Activated CD4-positive, alpha-beta memory T cell treated with anti-CD3 and anti-CD28 coated beads, Interleukin-2, amount 10 ng/mL, durations not matched to agents 7 days and 5 days (primary cell): ENCODE data around the gene FARP2. TPM values are rescaled to one million over a fixed set of nuclear protein-coding genes. Genes with fewer than 3 reads are reported as not detected.

Experiments
- CTCF ChIA-PET: fragments of 350-600 bp; sonication (Branson Sonifier 250); formaldehyde crosslinking; loops from one replicate; lab custom pipeline; 2021; ENCODE audit warnings: antibody characterized with exemption, inconsistent platforms; lab: Charles Lee
- POLR2A ChIA-PET: fragments of 350-600 bp; sonication (Branson Sonifier 250); formaldehyde crosslinking; loops from one replicate; lab custom pipeline; 2021; ENCODE audit warnings: antibody characterized with exemption; lab: Charles Lee
- DNase-seq: peaks from one replicate; pipeline ENCODE4 v3.0.0-alpha.2; 2020
- H3K27ac Mint-ChIP-seq: one replicate; pipeline ENCODE4 v1.8.0; 2021; ENCODE audit warnings: mild to moderate bottlenecking, mixed read lengths
- H3K27me3 Mint-ChIP-seq: one replicate; pipeline ENCODE4 v1.8.0; 2021; ENCODE audit warnings: mixed read lengths
- H3K36me3 Mint-ChIP-seq: one replicate; pipeline ENCODE4 v1.8.0; 2021; ENCODE audit warnings: low read depth, mixed read lengths
- H3K4me1 Mint-ChIP-seq: one replicate; pipeline ENCODE4 v1.8.0; 2021; ENCODE audit warnings: mixed read lengths
- H3K4me3 Mint-ChIP-seq: one replicate; pipeline ENCODE4 v1.8.0; 2021; ENCODE audit warnings: mild to moderate bottlenecking, mixed read lengths
- H3K9me3 Mint-ChIP-seq: one replicate; pipeline ENCODE4 v1.8.0; 2021; ENCODE audit warnings: mixed read lengths
- total RNA-seq, 2 experiments: library from RNA; stranded (reverse); gene quantifications; one replicate each; pipeline ENCODE4 v1.2.3, GENCODE V29; 2021

The FARP2 gene
- total RNA-seq, 2 experiments from 2014 or later: 14.1 to 15.0 TPM

DNA sequence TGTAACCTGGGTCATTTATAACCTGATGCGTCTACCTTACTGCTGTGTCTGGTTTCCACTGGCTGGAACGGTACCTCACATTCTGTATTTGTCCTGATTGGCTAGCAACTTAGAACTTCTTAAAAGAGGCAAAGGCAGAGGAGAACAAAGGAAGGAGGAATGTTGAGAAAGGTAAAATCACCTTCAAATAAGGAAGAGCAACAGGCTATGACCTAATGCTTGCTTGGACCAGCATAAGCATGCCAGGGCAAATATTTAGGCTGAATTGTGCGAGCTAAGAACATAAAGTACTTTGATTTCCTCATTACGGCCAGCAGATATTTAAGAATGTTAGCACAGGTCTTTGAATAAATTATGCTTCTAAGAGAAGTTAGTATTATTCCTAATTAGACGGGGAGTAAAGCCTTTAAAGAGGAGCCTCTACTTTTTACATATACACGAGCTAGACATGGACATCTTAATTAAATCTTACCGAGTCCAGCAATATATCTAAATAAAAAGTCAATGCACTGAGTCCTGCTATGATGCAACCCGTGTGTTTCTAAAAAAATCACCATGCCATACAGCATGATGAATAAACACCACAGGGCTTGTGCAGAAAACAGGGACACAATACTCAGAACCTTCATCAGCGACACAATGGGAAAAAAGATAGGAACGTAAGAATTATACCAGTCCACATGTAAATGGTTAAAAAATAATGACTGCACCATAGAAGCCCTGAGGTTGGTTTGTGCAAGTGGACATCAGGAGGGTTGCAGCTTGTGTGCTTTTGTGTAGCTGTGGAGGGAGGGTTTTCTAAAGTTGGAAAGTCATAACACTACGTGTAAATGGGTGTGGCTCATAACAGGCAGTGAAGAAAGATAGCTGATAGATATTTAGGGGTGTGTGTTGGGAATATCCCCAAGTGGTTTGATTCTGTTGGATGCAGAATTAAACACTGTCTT is 26.1 kb upstream of the FARP2 start:
- Mint-ChIP-seq H3K9me3 (no peaks in the 10 kb centered on the region), H3K27me3 (no peaks in the 10 kb centered on the region), H3K36me3 (peaks cover 69% of the 10 kb centered on the region), H3K4me1 (peaks cover 16% of the 10 kb centered on the region), H3K27ac (no peak overlapping the region), H3K4me3 (no peak overlapping the region)
- ChIA-PET CTCF (no interaction called here), POLR2A (interaction anchor here (1.2 kb wide), 1 partner anchor 11 kb away, joined by 3 read pairs; no protein-coding TSS in a partner anchor)
- no peak for DNase-seq

DNA sequence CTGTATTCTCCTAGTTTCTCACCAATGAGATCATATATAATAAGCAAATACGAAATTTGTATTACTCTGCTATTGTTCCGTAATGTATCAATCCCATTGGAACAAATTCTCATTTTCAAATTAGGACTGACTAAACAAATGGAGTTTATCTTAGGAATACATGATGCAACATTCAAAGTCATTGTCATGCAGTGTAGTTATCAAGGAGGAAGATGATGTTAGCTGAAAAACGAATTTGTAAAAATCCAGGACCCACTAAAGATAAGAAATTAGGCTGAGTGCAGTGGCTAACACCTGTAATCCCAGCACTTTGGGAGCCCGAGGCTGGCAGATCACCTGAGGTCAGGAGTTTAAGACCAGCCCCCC is 25.5 kb upstream of the FARP2 start:
- H3K27me3 Mint-ChIP-seq: no peaks in the 10 kb centered on the region

DNA sequence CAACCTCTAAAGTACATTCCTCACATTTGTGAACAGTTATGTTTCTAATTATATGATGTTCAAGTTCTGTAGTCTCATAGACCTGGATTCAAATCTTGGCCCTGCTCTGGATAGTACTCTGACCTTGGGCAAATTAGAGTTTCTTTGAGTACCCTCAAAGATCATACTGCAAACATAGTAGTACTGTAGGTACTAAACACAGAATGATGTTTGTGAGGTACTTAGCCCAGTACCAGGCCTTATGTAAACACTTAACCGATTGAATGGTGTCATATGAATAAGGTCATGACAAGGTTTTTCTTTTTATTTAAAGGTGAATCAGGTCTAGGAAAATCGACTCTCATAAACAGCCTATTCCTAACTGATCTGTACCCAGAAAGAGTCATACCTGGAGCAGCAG is 21.3 kb upstream of the FARP2 start:
- H3K36me3 Mint-ChIP-seq: peaks cover 68% of the 10 kb centered on the region
- no peak overlapping the region for H3K4me3 Mint-ChIP-seq
- H3K27ac Mint-ChIP-seq: no peak overlapping the region
- H3K27me3 Mint-ChIP-seq: no peaks in the 10 kb centered on the region
- no peaks in the 10 kb centered on the region for H3K9me3 Mint-ChIP-seq
- H3K4me1 Mint-ChIP-seq: peaks cover 38% of the 10 kb centered on the region
- ChIA-PET POLR2A (interaction anchor here (1.2 kb wide), 1 partner anchor 20 kb away, joined by 4 read pairs; no protein-coding TSS in a partner anchor), CTCF (no interaction called here)
- no peak for DNase-seq

More for the DNA sequence above, 25.5 kb upstream of the FARP2 start:
- DNase-seq: no peak
- CTCF ChIA-PET: no interaction called here
- Mint-ChIP-seq H3K27ac (no peak overlapping the region), H3K4me1 (peaks cover 20% of the 10 kb centered on the region), H3K9me3 (no peaks in the 10 kb centered on the region), H3K36me3 (peaks cover 70% of the 10 kb centered on the region), H3K4me3 (no peak overlapping the region)
- POLR2A ChIA-PET: interaction anchor here (1.2 kb wide), 1 partner anchor 12 kb away, joined by 3 read pairs; no protein-coding TSS in a partner anchor

DNA sequence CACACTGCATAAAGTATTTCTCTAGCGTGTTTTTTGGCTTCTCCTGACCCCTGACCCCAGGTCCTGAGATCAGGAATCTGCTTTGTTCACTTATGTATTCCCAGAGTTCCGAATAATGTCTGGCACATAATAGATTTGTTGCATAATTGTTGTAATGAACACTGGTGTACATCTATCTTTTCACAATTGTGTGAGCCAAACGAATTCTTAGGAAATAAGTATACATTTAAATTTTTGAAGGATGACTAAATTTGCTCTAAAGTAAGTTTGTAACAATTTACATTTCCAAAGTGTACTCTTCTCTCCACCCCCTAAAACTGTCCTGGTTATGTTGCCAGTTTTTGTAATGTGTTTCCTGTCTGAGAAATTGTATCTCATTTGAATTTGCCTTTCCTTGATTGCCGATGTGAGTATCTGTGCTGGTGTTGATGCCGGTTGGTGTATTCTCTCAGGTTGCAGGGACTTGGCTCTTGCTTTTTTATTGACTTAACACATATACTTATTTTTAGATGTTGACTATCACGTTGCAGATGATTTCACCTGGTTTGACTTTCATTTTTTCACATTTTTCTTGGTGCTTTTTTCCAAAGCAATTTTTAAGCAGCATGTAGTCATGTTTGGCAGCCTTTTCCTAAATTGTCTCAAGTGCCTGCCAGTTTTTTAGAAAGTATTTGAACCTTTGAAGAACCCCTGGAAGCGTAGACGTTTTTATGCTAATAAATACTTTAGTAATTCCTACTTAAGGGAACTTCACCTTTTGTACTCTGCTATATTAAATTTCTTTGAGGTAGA is 16.1 kb upstream of the FARP2 start:
- Mint-ChIP-seq H3K4me1 (peaks cover 40% of the 10 kb centered on the region), H3K4me3 (no peak overlapping the region), H3K27ac (peak overlapping the region; percentile 9), H3K36me3 (peaks cover 77% of the 10 kb centered on the region), H3K27me3 (no peaks in the 10 kb centered on the region), H3K9me3 (no peaks in the 10 kb centered on the region)
- POLR2A ChIA-PET: interaction anchor here (0.9 to 1.2 kb wide), 2 partner anchors 24 to 25 kb away, joined by 3 to 4 read pairs; partner anchors contain the start of genes HDLBP and SEPTIN2
- CTCF ChIA-PET: no interaction called here
- DNase-seq: no peak

DNA sequence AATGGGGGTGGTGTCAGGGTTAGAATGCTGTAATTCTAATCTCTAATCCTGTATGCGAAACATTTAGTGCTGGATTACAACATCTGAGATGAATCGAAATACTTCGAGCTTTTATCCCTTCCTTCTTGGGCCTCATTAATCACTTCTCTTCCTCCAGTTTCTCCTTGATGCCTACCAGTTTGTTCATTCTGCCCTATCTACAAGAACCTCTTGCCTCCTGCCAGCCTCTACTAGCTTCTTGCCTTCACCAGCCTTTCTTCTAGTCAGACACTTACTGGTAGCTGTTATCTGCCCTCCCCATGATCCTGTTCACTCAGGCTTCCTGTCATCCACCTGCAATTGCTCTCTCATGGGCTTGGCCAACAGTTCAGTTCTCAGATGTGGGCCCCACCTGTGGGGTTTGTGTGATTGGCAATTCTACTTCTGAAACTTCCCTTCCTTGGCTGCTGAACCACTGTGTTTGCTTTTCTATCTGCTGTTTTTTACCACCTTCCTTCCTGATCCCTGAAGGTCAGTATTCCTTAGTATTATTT is 15.4 kb upstream of the FARP2 start:
- no peaks in the 10 kb centered on the region for H3K9me3 Mint-ChIP-seq
- H3K27me3 Mint-ChIP-seq: no peaks in the 10 kb centered on the region
- peak overlapping the region; percentile 27 for H3K27ac Mint-ChIP-seq
- no peak overlapping the region for H3K4me3 Mint-ChIP-seq
- H3K4me1 Mint-ChIP-seq: peaks cover 34% of the 10 kb centered on the region
- ChIA-PET POLR2A (interaction anchor here (0.9 to 1.2 kb wide), 2 partner anchors 24 to 26 kb away, joined by 3 to 4 read pairs; partner anchors contain the start of genes HDLBP and SEPTIN2), CTCF (no interaction called here)
- no peak for DNase-seq
- peaks cover 78% of the 10 kb centered on the region for H3K36me3 Mint-ChIP-seq

DNA sequence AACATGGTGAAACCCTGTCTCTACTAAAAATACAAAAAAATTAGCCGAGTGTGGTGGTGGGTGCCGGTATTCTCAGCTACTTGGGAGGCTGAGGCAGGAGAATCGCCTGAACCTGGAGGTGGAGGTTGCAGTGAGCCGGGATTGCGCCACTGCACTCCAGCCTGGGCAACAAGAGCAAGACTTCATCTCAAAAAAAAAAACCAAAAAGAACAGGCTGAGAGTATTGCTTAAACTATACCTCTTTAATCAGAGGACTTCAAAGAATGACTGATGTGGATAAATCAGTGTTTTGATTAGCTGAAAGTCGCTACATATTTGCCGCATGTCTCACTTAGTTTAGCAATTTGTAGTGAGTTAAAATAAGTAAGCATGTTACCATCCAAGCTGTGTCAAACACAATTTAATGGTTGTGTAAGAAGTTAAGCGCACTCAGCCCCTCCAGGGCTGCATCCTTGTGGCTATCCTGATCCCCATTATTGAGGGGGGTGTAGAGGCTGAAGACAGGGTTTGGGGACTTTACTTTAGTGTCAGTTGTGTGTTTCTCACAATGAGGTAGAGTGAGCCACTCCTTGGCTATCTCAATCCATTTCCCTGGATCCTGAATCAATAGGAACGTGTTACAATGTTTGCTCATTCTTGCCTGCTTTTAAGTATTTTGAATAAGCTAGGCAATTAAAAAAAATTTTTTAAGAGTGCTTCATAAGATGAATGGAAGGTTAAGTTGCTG is 11.0 kb upstream of the FARP2 start:
- ChIA-PET CTCF (interaction anchor here (0.9 kb wide), 1 partner anchor 314 kb away, joined by 3 read pairs; no protein-coding TSS in a partner anchor), POLR2A (no interaction called here)
- Mint-ChIP-seq H3K36me3 (peaks cover 78% of the 10 kb centered on the region), H3K27ac (no peak overlapping the region), H3K9me3 (no peaks in the 10 kb centered on the region), H3K4me3 (no peak overlapping the region), H3K4me1 (peaks cover 13% of the 10 kb centered on the region), H3K27me3 (no peaks in the 10 kb centered on the region)
- no peak for DNase-seq

DNA sequence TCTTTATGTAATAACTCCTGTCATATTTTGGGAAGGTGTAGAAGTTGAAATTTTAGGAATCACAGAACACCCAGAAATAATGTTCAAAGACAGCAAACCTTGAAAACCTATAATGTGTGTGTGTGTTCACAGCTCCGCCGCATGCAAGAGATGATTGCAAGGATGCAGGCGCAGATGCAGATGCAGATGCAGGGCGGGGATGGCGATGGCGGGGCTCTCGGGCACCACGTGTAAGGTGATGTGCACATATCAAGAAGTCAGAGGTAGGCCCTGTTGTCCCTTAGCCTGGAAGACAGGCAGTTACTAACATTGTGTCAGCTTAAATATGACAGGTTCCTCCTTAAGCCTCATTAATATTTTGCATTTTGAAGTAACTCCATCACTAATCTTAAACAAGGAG is 6.1 kb upstream of the FARP2 start:
- Mint-ChIP-seq H3K4me3 (no peak overlapping the region), H3K27me3 (no peaks in the 10 kb centered on the region), H3K9me3 (no peaks in the 10 kb centered on the region), H3K36me3 (peaks cover 72% of the 10 kb centered on the region), H3K4me1 (peaks cover 12% of the 10 kb centered on the region), H3K27ac (no peak overlapping the region)
- DNase-seq: no peak
- ChIA-PET CTCF (no interaction called here), POLR2A (interaction anchor here (3.8 kb wide), 1 partner anchor 35 kb away, joined by 17 read pairs; the partner anchor contains the start of genes HDLBP and SEPTIN2)

DNA sequence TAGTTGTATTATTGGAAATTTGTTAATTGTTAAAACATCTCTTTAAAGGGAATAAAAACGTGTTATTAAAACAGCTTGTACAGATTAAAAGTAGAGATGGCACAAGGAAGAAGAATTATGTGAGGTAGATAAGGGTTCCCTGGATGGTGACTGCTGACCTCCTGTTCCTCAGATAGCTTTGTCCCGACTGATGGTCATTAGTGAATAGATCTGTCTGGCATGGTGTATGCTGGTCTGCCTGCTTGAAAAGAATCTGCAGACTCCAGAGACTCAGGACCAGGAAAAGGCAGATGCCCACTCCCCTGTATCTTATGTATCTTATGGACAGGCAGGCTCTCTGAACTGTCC is 5.6 kb upstream of the FARP2 start:
- DNase-seq: no peak
- Mint-ChIP-seq H3K9me3 (no peaks in the 10 kb centered on the region), H3K27ac (no peak overlapping the region), H3K4me3 (no peak overlapping the region), H3K4me1 (peaks cover 12% of the 10 kb centered on the region), H3K27me3 (no peaks in the 10 kb centered on the region), H3K36me3 (peaks cover 68% of the 10 kb centered on the region)
- CTCF ChIA-PET: interaction anchor here (1.0 kb wide), 1 partner anchor 260 kb away, joined by 3 read pairs; no protein-coding TSS in a partner anchor
- POLR2A ChIA-PET: interaction anchor here (3.8 kb wide), 1 partner anchor 35 kb away, joined by 17 read pairs; the partner anchor contains the start of genes HDLBP and SEPTIN2

DNA sequence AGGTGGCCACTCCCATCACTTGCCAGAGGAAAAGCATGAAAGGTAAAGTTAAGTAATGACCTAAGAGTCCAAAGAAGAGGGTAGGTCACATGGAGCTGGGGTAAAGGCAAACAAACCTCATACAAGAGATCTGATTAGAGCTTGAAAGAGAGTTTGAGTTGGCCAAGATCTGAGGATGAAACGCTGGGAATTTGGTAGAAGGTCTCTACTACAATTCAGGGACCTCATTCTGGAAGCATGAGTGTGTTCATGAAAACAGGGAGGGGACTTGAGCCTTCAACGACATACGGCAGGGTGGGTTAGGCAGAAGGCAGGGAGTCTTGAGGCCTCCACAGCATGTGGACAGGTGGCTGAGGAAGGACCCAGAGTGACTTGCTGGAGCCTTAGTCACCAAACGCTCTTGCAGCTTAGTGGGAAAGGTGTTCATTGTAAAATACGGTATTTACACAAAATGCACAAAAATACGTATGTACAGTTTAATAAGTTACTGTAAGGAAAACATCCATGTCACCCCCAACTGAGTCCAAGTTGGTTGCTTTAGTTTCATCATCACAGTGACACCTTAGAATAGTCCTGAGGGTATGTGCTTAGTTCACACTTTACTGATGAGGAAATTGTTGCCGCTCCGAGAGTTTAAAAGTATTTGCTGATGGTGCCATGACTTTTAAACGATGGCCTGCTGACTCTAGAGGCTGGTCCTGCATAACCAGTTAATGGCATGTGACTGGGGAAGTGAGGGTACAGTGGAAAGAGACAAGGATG is 5.0 kb upstream of the FARP2 start:
- no peak for DNase-seq
- Mint-ChIP-seq H3K27ac (peak overlapping the region; percentile 2), H3K4me1 (peaks cover 13% of the 10 kb centered on the region), H3K4me3 (no peak overlapping the region), H3K36me3 (peaks cover 62% of the 10 kb centered on the region), H3K27me3 (no peaks in the 10 kb centered on the region), H3K9me3 (no peaks in the 10 kb centered on the region)
- CTCF ChIA-PET: interaction anchor here (0.7 to 1.0 kb wide), 2 partner anchors 259 to 527 kb away, joined by 3 read pairs; no protein-coding TSS in a partner anchor
- POLR2A ChIA-PET: interaction anchor here (3.8 kb wide), 1 partner anchor 36 kb away, joined by 17 read pairs; the partner anchor contains the start of genes HDLBP and SEPTIN2

DNA sequence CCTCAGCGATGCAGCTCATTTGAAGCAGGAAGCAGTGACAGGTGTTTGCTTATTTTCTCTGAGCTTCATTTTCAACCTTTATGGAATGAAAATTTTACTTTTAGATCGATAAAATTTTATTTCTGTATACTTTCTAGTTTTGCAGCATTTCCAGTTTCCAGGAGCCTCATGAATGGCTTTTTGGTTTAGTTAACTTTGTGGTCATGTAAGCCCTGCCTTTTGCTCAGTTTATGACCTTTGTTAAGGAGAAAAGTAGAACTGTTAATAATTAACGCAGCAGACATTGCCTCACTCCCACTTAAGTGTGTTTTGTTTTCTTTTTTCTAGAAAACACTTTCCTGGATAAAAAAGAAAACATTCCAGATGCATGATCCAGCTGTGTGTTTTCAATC is 4.4 kb upstream of the FARP2 start:
- Mint-ChIP-seq H3K9me3 (no peaks in the 10 kb centered on the region), H3K4me1 (peaks cover 14% of the 10 kb centered on the region), H3K4me3 (no peak overlapping the region), H3K27me3 (no peaks in the 10 kb centered on the region), H3K27ac (no peak overlapping the region), H3K36me3 (peaks cover 61% of the 10 kb centered on the region)
- ChIA-PET POLR2A (interaction anchor here (3.8 kb wide), 1 partner anchor 36 kb away, joined by 17 read pairs; the partner anchor contains the start of genes HDLBP and SEPTIN2), CTCF (interaction anchor here (0.7 to 1.0 kb wide), 2 partner anchors 259 to 527 kb away, joined by 3 read pairs; no protein-coding TSS in a partner anchor)
- no peak for DNase-seq

DNA sequence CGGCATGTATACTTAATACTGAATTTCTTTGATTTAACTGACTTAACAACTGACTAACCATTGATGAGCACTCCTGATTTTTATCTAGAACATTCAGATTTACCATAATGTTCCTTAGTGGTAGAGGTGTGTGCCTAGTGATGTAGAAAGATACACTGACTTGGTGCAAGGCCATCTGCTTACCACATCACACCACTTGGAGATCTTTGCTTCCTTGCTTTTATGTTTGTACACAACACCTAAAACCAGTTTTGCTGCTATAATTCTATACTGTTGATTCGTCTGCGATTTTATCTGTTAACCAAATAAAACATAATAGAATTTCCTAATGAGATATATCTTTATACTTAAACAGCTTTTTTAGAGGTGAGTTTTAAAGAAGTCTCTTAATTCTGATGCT is 3.9 kb upstream of the FARP2 start:
- H3K36me3 Mint-ChIP-seq: peaks cover 58% of the 10 kb centered on the region
- ChIA-PET CTCF (no interaction called here), POLR2A (interaction anchor here (0.6 to 1.1 kb wide), 2 partner anchors 37 to 354 kb away, joined by 4 to 5 read pairs; partner anchors contain the start of gene HDLBP)
- no peak overlapping the region for H3K27ac Mint-ChIP-seq
- no peak for DNase-seq
- no peak overlapping the region for H3K4me3 Mint-ChIP-seq
- no peaks in the 10 kb centered on the region for H3K9me3 Mint-ChIP-seq
- H3K27me3 Mint-ChIP-seq: no peaks in the 10 kb centered on the region
- H3K4me1 Mint-ChIP-seq: peaks cover 19% of the 10 kb centered on the region
